Hepatocyte (in vitro differentiated cells): ENCODE results near the gene EEF1AKMT4.

Experiments used
- CTCF ChIP-seq: fragments of 200-600 bp; sonication (generic); IDR thresholded peaks from 2 replicates; pipeline ENCODE4 v1.5.1; 2016; ENCODE audit warnings: antibody characterized with exemption, mild to moderate bottlenecking; ENCODE audit not compliant: poor library complexity
- EZH2 ChIP-seq: fragments of 200-600 bp; sonication (generic); IDR thresholded peaks from 2 replicates; pipeline ENCODE4 v1.6.1; 2016; ENCODE audit warnings: antibody characterized with exemption, mild to moderate bottlenecking, borderline replicate concordance
- EZH2phosphoT487 ChIP-seq: fragments of 200-600 bp; sonication (generic); IDR thresholded peaks from one replicate; pipeline ENCODE4 v1.6.1; 2018; ENCODE audit warnings: antibody characterized with exemption, mild to moderate bottlenecking, low read depth, moderate library complexity; ENCODE audit not compliant: unreplicated experiment, severe bottlenecking

DNA sequence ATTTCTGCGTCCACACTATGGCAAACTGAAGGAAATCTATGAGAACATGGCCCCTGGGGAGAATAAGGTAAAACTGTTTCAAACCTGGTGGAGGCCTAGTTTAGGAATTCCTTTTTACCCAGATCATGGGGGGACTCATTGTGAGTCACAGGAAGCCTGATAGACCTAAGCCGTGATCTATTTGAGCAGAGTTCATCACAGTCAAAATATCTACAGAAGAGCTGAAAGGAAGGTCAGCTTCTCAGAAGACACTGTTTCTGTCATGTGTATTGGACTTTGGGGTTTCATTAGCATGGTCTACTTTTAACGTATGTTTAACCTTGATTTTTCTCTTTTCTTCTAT lies 50.9 kb downstream of the EEF1AKMT4 start:
- TF ChIP-seq CTCF (no peak), EZH2 (no peak), EZH2phosphoT487 (no peak)
